Mucosa of gallbladder (tissue), 1 donor: ENCODE results near the gene WRAP53. TPM values are rescaled to one million over a fixed set of nuclear protein-coding genes. Genes with fewer than 3 reads are reported as not detected.

Experiments
- DNase-seq: peaks from one replicate; pipeline ENCODE4 v3.0.0-alpha.2; 2020; ENCODE audit warnings: low spot score
- total RNA-seq: library from RNA; stranded (reverse); gene quantifications from one replicate; pipeline ENCODE4 v1.2.1, GENCODE V29; 2021
- donor health status: DM: no; HTN: no; CAD: no.

WRAP53 gene
- total RNA-seq, 1 donor from 2014 or later: 9.0 TPM

DNA sequence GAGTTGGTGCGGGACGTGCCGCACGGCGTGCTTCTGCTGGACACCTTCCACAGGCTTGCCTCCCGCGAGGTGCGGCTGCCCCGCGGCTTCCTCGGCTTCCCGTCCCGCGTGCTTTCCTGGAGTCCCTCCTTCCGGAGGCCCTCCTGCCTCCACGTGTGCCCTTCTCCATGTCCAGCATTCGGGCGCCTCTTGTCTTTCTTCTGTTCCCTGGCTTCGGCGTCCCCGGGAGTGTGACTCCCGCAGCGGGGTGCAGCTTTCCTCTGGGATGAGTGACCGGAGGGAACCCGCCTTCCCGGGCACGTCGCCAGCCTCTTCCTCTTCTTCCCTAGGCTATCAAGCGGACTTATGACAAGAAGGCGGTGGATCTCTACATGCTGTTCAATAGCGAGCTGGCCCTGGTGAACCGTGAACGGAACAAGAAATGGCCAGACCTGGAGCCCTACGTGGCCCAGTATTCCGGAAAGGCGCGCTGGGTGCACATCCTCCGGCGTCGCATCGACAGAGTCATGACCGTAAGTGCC is 52.3 kb downstream of the WRAP53 start:
- DNase-seq: no peak

DNA sequence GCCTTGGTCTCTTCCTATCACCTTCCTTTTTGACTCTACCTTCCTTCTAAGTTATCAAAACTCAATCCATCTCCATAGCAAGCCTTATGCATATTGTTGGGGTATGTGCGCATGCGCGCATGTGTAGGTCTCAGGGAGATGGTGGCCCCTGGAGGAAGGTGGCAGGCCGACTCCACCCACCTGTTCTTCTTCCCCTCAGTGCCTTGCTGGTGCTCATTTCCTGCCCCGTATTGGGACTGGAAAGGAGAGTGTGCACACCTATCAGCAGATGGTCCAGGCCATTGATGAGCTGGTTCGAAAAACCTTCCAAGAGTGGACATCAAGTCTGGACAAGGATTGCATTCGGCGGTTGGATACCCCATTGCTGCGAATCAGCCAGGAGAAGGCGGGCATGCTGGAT is 54.5 kb downstream of the WRAP53 start:
- no peak for DNase-seq

- DNase-seq: no peak
Measured at GRCh38 chr17:7744416-7744815, 56.1 kb downstream of the WRAP53 start.

DNA sequence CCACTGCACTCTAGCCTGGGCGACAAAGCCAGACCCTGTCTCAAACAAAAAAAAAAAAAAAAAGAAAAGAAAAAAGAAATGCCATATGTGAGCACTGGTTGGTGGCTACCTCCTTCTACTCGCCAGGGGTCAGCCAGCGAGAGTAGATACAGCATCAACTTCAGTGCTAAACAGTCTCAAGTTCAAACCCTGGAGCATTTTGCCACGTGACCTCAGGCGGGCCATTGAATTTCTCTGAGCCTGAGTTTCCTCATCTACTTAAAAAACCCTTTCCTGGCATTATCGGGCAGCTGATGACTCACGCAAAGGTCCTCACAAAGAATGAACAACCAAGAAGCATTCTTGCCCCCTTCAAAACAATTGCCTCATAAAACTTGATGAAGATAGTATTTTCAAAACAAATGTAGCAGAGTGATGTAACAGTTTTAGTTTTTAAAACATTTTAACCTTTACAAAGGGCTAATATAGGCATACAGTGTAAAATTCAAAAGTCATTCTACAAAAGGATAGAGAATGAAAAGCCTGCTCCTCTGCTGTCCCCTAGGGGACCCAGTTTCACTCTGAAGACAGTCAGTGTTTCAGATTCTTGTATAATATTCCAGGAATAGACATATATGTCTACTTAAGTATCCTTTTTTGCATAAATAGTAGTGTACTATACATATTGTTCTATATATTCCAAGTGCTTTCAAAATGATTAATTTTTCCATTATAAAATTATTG is 57.6 kb downstream of the WRAP53 start:
- DNase-seq: peak; percentile 36

DNA sequence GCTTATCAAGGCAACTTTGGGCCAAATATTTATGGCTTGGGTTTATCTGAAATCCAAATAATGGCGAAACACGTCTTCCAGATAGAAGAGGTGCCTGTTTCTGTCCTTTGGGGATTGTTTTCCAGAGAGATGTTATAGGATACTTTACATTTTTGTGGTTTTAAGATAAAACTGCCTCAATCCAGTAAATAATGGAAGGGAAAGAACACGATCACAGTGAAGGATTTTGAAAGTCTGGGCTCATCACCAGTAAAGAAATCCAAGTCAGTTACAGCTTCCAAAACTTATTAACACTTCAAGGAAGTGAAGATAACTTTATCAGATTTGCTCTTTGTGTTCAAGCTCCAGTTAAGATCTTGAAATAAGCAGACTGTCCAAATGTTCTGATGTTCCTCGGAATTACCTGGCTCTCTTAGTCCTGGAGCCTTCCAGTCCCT is 59.4 kb downstream of the WRAP53 start:
- DNase-seq: no peak

DNA sequence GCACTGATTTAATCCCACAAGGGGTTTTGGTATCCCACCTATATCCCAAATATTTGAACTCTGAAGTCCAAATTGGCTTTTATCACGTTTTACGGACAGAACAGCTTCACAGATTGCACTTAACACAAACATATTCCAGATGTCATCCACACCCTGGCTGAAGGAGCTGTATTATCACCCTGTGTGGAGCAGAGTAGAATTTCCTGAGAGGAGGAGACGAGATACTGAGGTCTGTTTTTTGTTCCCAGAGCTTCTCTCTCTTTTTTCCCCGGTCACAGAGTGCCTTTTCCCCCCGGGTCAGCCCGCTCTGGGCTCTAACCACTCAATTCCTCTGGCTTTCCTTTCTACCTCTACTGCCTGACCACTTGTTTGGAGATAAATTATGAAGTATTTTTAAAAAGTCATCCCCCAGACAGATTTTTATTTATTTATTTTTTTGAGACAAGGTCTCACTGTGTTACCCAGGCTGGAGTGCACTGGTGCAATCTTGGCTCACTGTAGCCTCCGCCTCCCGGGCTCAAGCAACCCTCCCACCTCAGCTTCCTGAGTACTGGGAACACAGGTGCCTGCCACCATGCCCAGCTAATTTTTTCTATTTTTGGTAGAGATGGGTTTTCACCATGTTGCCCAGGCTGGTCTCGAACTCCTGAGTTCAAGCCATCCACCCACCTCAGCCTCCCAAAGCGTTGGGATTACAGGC is 59.9 kb downstream of the WRAP53 start:
- peak; percentile 13 for DNase-seq

- no peak for DNase-seq
Measured at GRCh38 chr17:7750321-7750821, 62.1 kb downstream of the WRAP53 start.

Other genes starting within 250 kb of the WRAP53 start
- 2.7 TPM for gene FGF11, start 249.0 kb upstream of the WRAP53 start, total RNA-seq
- 10.0 TPM for gene CHRNB1, start 243.4 kb upstream of the WRAP53 start, total RNA-seq
- 82.8 TPM for gene ZBTB4, start 208.8 kb upstream of the WRAP53 start, total RNA-seq
- gene SLC35G6, start 207.0 kb upstream of the WRAP53 start, total RNA-seq: not detected
- gene POLR2A, start 204.1 kb upstream of the WRAP53 start, total RNA-seq: 133 TPM
- 81.5 TPM for gene TNFSF12, start 139.4 kb upstream of the WRAP53 start, total RNA-seq
- gene TNFSF13, start 129.7 kb upstream of the WRAP53 start, total RNA-seq: 120 TPM
- 46.6 TPM for gene SENP3, start 126.6 kb upstream of the WRAP53 start, total RNA-seq
- 75.3 TPM for gene CD68, start 108.8 kb upstream of the WRAP53 start, total RNA-seq
- 76.4 TPM for gene MPDU1, start 104.6 kb upstream of the WRAP53 start, total RNA-seq
- gene SOX15, start 98.4 kb upstream of the WRAP53 start, total RNA-seq: 3.1 TPM
- 39.3 TPM for gene FXR2, start 73.6 kb upstream of the WRAP53 start, total RNA-seq
- 120 TPM for gene SAT2, start 60.7 kb upstream of the WRAP53 start, total RNA-seq
- gene SHBG, start 58.3 kb upstream of the WRAP53 start, total RNA-seq: 0.89 TPM
- 7.7 TPM for gene ATP1B2, start 37.6 kb upstream of the WRAP53 start, total RNA-seq
- 48.7 TPM for gene TP53, start 987 bp upstream of the WRAP53 start, total RNA-seq
- gene EFNB3, start 16.7 kb downstream of the WRAP53 start, total RNA-seq: 1.6 TPM
- gene DNAH2, start 29.3 kb downstream of the WRAP53 start, total RNA-seq: 0.95 TPM
- gene KDM6B, start 145.7 kb downstream of the WRAP53 start, total RNA-seq: 52.5 TPM
- gene TMEM88, start 166.6 kb downstream of the WRAP53 start, total RNA-seq: 5.8 TPM
- 79.0 TPM for gene NAA38, start 169.1 kb downstream of the WRAP53 start, total RNA-seq
- 21.9 TPM for gene CYB5D1, start 169.5 kb downstream of the WRAP53 start, total RNA-seq
- 127 TPM for gene CHD3, start 200.3 kb downstream of the WRAP53 start, total RNA-seq
- 3.5 TPM for gene RNF227, start 227.8 kb downstream of the WRAP53 start, total RNA-seq
- 2.5 TPM for gene KCNAB3, start 241.4 kb downstream of the WRAP53 start, total RNA-seq
- 147 TPM for gene TRAPPC1, start 243.5 kb downstream of the WRAP53 start, total RNA-seq
- gene CNTROB, start 243.7 kb downstream of the WRAP53 start, total RNA-seq: 32.1 TPM